K562 (cell line): ENCODE data around the gene FBXW9. TPM values are rescaled to one million over a fixed set of nuclear protein-coding genes. Genes with fewer than 3 reads are reported as not detected.

ENCODE experiments used
- CBX3 ChIP-seq, 2 experiments: IDR thresholded peaks; 1 replicate in 1 of 2; 2 replicates in 1 of 2; pipeline ENCODE4 v1.6.1; 2012; ENCODE audit warnings: inconsistent platforms in 2 of 2, low read length in 2 of 2, borderline replicate concordance in 1 of 2, control low read depth in 1 of 2
- CXXC5 ChIP-seq: fragments of 250-450 bp; sonication (Bioruptor Pico); IDR thresholded peaks from 2 replicates; pipeline ENCODE4 v1.8.0; 2022; ENCODE audit warnings: inconsistent platforms, mild to moderate bottlenecking, moderate library complexity
- GABPB1 ChIP-seq: sonication (generic); formaldehyde crosslinking; IDR thresholded peaks from 2 replicates; pipeline ENCODE4 v1.8.0; 2022; ENCODE audit warnings: mild to moderate bottlenecking, missing genetic modification reagents
- HCFC1 ChIP-seq: IDR thresholded peaks from 2 replicates; pipeline ENCODE4 v1.6.1; 2012; ENCODE audit warnings: low read depth, low read length, improper control_type of control experiment
- KAT7 ChIP-seq: sonication (generic); formaldehyde crosslinking; IDR thresholded peaks from 2 replicates; pipeline ENCODE4 v1.8.0; 2022; ENCODE audit warnings: missing genetic modification reagents, mild to moderate bottlenecking, borderline replicate concordance
- POLR2A ChIP-seq: fragments of 450-650 bp; conservative IDR thresholded peaks from 2 replicates; pipeline ENCODE4 v1.6.1; 2016
- POLR2AphosphoS5 ChIP-seq: IDR thresholded peaks from 2 replicates; pipeline ENCODE4 v1.6.1; 2011; ENCODE audit warnings: mild to moderate bottlenecking, low read depth, low read length, moderate library complexity; ENCODE audit not compliant: control insufficient read depth, insufficient read depth
- POLR2G ChIP-seq: fragments of 200-400 bp; formaldehyde crosslinking; IDR thresholded peaks from 2 replicates; pipeline ENCODE4 v1.6.1; 2017; ENCODE audit warnings: low read depth, mild to moderate bottlenecking, antibody characterized with exemption, low read length, moderate library complexity
- RBFOX2 ChIP-seq: fragments of 200-400 bp; formaldehyde crosslinking; IDR thresholded peaks from 2 replicates; pipeline ENCODE4 v1.6.1; 2017; ENCODE audit warnings: low read depth, mild to moderate bottlenecking, low read length, moderate library complexity
- SMC3 ChIP-seq: conservative IDR thresholded peaks from 2 replicates; pipeline ENCODE4 v1.6.1; 2011; ENCODE audit warnings: low read depth, low read length, improper control_type of control experiment; ENCODE audit not compliant: insufficient read depth
- STAG1 ChIP-seq: sonication (generic); formaldehyde crosslinking; IDR thresholded peaks from 2 replicates; pipeline ENCODE4 v1.5.0; 2020; ENCODE audit warnings: missing genetic modification reagents, borderline replicate concordance
- SUPT5H ChIP-seq: fragments of 450-650 bp; IDR thresholded peaks from 2 replicates; pipeline ENCODE4 v1.6.1; 2016
- TEAD1 ChIP-seq, 2 experiments: fragments of 450-650 bp in 1 of 2; sonication (generic) in 1 of 2; formaldehyde crosslinking; IDR thresholded peaks; 2 replicates each; pipeline versions ENCODE4 v1.4.0 to v1.8.0; 2020 to 2022; ENCODE audit warnings: mild to moderate bottlenecking in 2 of 2, missing genetic modification reagents in 1 of 2
- USF1 ChIP-seq: sonication (generic); formaldehyde crosslinking; IDR thresholded peaks from 2 replicates; pipeline ENCODE4 v1.9.0; 2022; ENCODE audit warnings: mild to moderate bottlenecking, missing genetic modification reagents
- YY1 ChIP-seq, 3 experiments: IDR thresholded peaks; 2 replicates each; pipeline ENCODE4 v1.6.1; 2011; ENCODE audit warnings: low read length in 2 of 3, mild to moderate bottlenecking in 2 of 3, moderate library complexity in 2 of 3, borderline replicate concordance in 1 of 3, control low read depth in 1 of 3, low read depth in 1 of 3; ENCODE audit not compliant: insufficient read depth in 3 of 3, insufficient replicate concordance in 2 of 3, control insufficient read depth in 1 of 3, insufficient read length in 1 of 3; ENCODE audit errors: extremely low read depth in 1 of 3
- ZNF165 ChIP-seq: fragments of 250-450 bp; sonication (Bioruptor Pico); IDR thresholded peaks from 2 replicates; pipeline ENCODE4 v1.4.0; 2020; ENCODE audit warnings: borderline replicate concordance
- ZNF780A ChIP-seq: fragments of 250-450 bp; sonication (Bioruptor Pico); IDR thresholded peaks from 2 replicates; pipeline ENCODE4 v1.5.0; 2021; ENCODE audit warnings: mild to moderate bottlenecking
- ZZZ3 ChIP-seq: fragments of 450-650 bp; IDR thresholded peaks from 2 replicates; pipeline ENCODE4 v1.6.1; 2016; ENCODE audit warnings: antibody characterized with exemption, mild to moderate bottlenecking, moderate library complexity
- polyA plus RNA-seq, 8 experiments: library from polyadenylated mRNA; depleted of rRNA in 4 of 8; stranded (reverse) in 5 of 8; unstranded in 3 of 8; fragments of >200 nt; fragmentation: Nextera tagmentation in 2 of 8; fragmentation: Illumina TruSeq in 1 of 8; extraction: Ambion mirVana in 2 of 8; extraction: Trizol in 1 of 8; gene quantifications; 2 replicates each; pipeline versions ENCODE4 v1.2.1 to v1.2.3, GENCODE V29; 2011 to 2014; ENCODE audit warnings: inconsistent platforms in 1 of 8, missing spikeins in 1 of 8
- total RNA-seq, 7 experiments: library from RNA; depleted of rRNA in 6 of 7; stranded (reverse); fragments of >200 nt in 6 of 7; fragmentation: Illumina TruSeq in 2 of 7; extraction: Trizol in 2 of 7; gene quantifications; 2 replicates each; pipeline versions ENCODE4 v1.2.1 to v1.2.3, GENCODE V29; 2011 to 2021; ENCODE audit warnings: low replicate concordance in 1 of 7
- TF ChIP-seq, protein P1 (sequence below): sonication (generic); formaldehyde crosslinking; IDR thresholded peaks from 2 replicates; pipeline ENCODE4 v1.8.0; 2022; ENCODE audit warnings: missing genetic modification reagents, mild to moderate bottlenecking, moderate library complexity, borderline replicate concordance
- TF ChIP-seq, protein P2 (sequence below): sonication (generic); formaldehyde crosslinking; IDR thresholded peaks from 2 replicates; pipeline ENCODE4 v1.9.0; 2022; ENCODE audit warnings: mild to moderate bottlenecking, missing genetic modification reagents
- TF ChIP-seq, protein P3 (sequence below), 3 experiments: IDR thresholded peaks in 2 of 3; conservative IDR thresholded peaks in 1 of 3; 2 replicates each; pipeline ENCODE4 v1.5.1; 2011 to 2012; ENCODE audit warnings: low read length in 3 of 3, mild to moderate bottlenecking in 3 of 3, control low read depth in 2 of 3, improper control_type of control experiment in 1 of 3, inconsistent platforms in 1 of 3, low read depth in 1 of 3, mixed read lengths in 1 of 3, moderate library complexity in 1 of 3; ENCODE audit not compliant: insufficient read depth in 2 of 3

The FBXW9 gene
- total and polyA plus RNA-seq, 9 of the 15 experiments (the other 6 are each of a cell fraction or from before 2014, with no cell fraction given), result 0.23 to 21.7 (median 6.2) TPM

DNA sequence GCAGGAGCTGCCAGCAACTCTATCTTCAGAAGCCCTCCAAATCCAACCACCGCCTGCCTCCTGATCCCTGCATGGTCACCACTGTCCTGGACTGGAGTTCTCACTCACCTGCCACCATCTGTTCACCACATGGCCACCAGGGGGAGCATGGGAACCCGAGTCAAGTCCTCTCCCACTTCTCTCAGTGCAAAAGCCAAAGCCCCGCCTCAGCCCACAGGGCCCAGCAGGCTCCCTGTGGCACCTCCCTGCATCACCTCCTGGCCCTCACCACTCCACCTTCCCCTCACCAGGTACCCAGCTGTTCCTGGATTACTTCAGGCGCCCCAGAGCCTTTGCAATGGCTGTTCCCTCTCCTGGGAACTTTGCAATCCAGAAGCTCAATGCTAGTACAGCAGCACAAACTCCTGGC is 20.0 kb downstream of the FBXW9 start (continued):
- 0 out of 2 replicates have a peak, but pooled peaks have one; percentile 22 for TF ChIP-seq HCFC1
- TF ChIP-seq RBFOX2, result peak; percentile 51; the same call in 1 of the 2 replicates
- no peak for TF ChIP-seq KAT7
- peak; percentile 10; the same call in 1 of the 2 replicates for TF ChIP-seq POLR2AphosphoS5
- TF ChIP-seq CBX3 (IDR thresholded peaks at IDR 0.05; ENCODE audit: borderline replicate concordance in 1 of 2, low read length in 2 of 2), result no peak
- peak; percentile 17; the same call in 1 of the 2 replicates for TF ChIP-seq GABPB1 (CRISPR knock-in tag)
- TF ChIP-seq, protein P1, sequence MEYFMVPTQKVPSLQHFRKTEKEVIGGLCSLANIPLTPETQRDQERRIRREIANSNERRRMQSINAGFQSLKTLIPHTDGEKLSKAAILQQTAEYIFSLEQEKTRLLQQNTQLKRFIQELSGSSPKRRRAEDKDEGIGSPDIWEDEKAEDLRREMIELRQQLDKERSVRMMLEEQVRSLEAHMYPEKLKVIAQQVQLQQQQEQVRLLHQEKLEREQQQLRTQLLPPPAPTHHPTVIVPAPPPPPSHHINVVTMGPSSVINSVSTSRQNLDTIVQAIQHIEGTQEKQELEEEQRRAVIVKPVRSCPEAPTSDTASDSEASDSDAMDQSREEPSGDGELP (CRISPR knock-in tag), result peak; percentile 76; the same call in 1 of the 2 replicates
- TF ChIP-seq SUPT5H, result peak; percentile 40; the same call in 1 of the 2 replicates
- peak; percentile 52 for TF ChIP-seq USF1 (CRISPR knock-in tag)
- TF ChIP-seq, protein P2, sequence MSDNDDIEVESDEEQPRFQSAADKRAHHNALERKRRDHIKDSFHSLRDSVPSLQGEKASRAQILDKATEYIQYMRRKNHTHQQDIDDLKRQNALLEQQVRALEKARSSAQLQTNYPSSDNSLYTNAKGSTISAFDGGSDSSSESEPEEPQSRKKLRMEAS (CRISPR knock-in tag), result peak; percentile 45; the same call in 1 of the 2 replicates
- TF ChIP-seq ZNF780A (CRISPR knock-in tag), result no peak
- peak; percentile 17; the same call in 1 of the 2 replicates for TF ChIP-seq STAG1 (CRISPR knock-in tag)
- TF ChIP-seq, protein P3, sequence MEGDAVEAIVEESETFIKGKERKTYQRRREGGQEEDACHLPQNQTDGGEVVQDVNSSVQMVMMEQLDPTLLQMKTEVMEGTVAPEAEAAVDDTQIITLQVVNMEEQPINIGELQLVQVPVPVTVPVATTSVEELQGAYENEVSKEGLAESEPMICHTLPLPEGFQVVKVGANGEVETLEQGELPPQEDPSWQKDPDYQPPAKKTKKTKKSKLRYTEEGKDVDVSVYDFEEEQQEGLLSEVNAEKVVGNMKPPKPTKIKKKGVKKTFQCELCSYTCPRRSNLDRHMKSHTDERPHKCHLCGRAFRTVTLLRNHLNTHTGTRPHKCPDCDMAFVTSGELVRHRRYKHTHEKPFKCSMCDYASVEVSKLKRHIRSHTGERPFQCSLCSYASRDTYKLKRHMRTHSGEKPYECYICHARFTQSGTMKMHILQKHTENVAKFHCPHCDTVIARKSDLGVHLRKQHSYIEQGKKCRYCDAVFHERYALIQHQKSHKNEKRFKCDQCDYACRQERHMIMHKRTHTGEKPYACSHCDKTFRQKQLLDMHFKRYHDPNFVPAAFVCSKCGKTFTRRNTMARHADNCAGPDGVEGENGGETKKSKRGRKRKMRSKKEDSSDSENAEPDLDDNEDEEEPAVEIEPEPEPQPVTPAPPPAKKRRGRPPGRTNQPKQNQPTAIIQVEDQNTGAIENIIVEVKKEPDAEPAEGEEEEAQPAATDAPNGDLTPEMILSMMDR (IDR thresholded peaks at IDR 0.05 in 2 of 3, conservative IDR thresholded peaks at IDR 0.05 in 1 of 3; ENCODE audit: insufficient read depth in 2 of 3, low read depth in 1 of 3, low read length in 3 of 3), result peak; percentile 86 to 96 (median 90)
- TF ChIP-seq ZZZ3, result no peak
- TF ChIP-seq CXXC5 (CRISPR knock-in tag), result no peak
- TF ChIP-seq POLR2A, result peak; percentile 34; the same call in 1 of the 2 replicates
- peak; percentile 13; the same call in 1 of the 2 replicates for TF ChIP-seq POLR2G
- TF ChIP-seq TEAD1 (CRISPR knock-in tag; IDR thresholded peaks at IDR 0.05), result 0 out of 4 replicates have a peak, but pooled peaks of 1 of the 2 experiments have one; percentile 24
- TF ChIP-seq ZNF165 (CRISPR knock-in tag), result no peak
- peak in 1 of 3 experiments; percentile 29 for TF ChIP-seq YY1 (IDR thresholded peaks at IDR 0.05; ENCODE audit: borderline replicate concordance in 1 of 3, control insufficient read depth in 1 of 3, extremely low read depth in 1 of 3, insufficient read depth in 3 of 3, insufficient read length in 1 of 3, insufficient replicate concordance in 2 of 3, low read depth in 1 of 3, low read length in 2 of 3)
- TF ChIP-seq SMC3, result peak; percentile 84
